Tibial nerve (tissue), 3 donors: ENCODE data around the gene TRNT1.

Source experiments
- POLR2A ChIP-seq, 2 donors: fragments of 450-650 bp; IDR thresholded peaks; one replicate each; pipeline ENCODE4 v1.6.1; 2017; ENCODE audit warnings: antibody characterized with exemption in 2 of 2, mild to moderate bottlenecking in 2 of 2, moderate library complexity in 2 of 2
- TF ChIP-seq, protein P1 (sequence below), 5 experiments: fragments of 200-600 bp in 3 of 5; fragments of 450-650 bp in 2 of 5; sonication (generic) in 3 of 5; IDR thresholded peaks; one replicate each; pipeline ENCODE4 v1.5.1; 2016 to 2019; ENCODE audit warnings: antibody characterized with exemption in 5 of 5, mild to moderate bottlenecking in 3 of 5, moderate library complexity in 2 of 5

DNA sequence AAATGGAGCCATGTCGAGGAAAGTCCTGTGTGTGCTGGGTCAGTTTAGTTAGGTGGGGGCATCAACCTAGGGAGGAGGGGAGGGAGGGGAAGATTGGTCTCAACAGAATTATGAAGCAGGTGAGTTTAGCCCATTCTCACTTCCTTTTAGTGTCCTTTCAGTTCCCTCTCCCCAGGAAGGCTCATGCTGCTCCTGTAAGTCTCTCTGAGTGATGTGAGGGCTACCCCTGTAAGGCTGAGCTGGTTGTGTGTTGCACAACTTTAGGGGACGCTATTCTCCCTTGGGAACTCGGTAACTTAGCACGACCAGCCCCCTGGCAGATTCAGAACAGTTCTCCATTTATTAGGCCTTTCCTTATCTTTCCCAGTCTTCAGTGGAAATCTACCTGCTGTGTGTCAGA lies 37.7 kb upstream of the TRNT1 start:
- TF ChIP-seq, protein P1, sequence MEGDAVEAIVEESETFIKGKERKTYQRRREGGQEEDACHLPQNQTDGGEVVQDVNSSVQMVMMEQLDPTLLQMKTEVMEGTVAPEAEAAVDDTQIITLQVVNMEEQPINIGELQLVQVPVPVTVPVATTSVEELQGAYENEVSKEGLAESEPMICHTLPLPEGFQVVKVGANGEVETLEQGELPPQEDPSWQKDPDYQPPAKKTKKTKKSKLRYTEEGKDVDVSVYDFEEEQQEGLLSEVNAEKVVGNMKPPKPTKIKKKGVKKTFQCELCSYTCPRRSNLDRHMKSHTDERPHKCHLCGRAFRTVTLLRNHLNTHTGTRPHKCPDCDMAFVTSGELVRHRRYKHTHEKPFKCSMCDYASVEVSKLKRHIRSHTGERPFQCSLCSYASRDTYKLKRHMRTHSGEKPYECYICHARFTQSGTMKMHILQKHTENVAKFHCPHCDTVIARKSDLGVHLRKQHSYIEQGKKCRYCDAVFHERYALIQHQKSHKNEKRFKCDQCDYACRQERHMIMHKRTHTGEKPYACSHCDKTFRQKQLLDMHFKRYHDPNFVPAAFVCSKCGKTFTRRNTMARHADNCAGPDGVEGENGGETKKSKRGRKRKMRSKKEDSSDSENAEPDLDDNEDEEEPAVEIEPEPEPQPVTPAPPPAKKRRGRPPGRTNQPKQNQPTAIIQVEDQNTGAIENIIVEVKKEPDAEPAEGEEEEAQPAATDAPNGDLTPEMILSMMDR (IDR thresholded peaks at IDR 0.05) = no peak
- TF ChIP-seq POLR2A (IDR thresholded peaks at IDR 0.05) = no peak
